ENCODE measurements around the gene SP6.

SP6 gene

DNA sequence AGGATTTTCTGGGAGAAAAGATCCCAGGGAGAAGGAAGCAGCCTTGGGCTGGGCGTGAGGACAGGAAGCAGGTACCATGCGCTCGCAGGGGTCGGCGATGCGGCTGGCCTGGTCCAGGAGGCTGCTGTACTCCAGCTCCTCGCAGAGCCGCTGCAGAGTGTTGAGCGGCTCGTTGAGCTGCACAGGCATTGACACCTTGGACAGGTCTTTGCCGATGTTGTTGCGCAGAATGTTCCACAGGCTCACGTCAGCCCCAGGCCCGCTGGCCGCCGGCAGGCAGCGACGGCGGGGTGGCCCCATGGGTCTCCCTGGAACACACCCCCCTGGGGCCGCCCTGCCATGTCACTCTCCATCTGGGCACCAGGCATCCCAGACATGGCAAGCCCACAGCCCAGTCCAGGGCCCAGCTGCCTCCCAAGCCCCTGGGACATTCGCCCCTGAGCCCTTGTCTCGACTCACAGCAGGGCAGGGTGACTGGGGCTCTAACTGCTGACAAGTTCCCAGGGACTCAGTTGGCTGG, 37.4 kb downstream of the SP6 start:
- no peak for DNase-seq (ENCODE audit: low spot score)
- FAIRE-seq, result no peak

DNA sequence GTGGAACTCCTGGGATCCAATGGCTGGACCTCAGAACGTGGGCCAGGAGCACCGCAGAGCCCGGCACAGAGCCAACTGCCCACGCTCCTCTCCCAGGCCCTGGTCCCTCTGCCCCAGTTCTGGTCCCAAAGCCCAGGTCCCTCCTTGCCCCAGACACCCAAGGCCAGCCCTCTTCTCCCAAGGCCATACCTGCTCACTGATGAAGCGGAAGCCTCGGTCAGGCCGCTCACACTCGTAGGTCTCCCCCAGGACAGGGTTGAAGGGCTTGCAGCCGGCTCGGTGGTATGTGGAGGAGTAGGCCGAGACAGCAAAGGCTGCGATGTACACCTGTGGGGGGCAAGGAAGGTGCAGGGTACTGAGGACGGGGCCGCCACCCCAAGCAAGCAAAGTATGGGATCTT, 37.9 kb downstream of the SP6 start:
- FAIRE-seq, result no peak
- no peak for DNase-seq (ENCODE audit: low spot score)

DNA sequence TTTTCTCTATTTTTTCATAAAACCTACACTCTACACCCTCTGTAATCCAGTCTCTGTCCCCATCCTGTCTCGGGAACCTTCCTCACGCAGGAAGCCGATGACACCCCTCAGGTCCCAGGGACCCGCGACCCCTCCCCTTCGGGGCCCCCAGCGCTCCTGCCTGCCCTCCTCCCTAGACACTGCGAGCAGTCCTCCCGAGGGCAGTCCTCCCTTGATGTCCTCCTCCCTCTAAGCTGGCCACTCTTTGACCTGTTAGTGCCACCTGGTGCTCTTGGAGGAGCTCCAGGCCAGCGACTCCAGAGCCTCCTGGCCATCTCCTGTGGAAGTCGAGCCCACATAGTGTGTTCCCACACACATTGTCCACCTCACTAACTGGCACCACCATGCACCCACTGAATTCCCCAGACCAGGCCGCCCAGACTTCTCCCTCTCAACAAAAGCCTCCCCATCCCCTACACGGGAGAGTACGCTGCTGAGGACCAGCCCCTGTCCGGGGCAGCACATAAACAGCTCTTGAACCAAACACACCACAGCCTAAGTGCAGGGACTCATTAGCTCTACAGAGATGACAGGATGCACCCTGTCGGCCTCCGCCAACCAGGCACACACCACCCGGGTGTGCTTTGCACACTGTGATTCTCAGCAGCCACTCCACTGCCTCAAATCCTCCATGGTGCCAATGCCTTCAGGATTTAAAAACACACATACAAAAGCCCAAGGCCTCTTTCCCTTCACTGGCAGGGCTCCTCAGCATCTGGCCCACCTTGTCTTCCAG, 38.6 kb downstream of the SP6 start:
- FAIRE-seq (no peak), DNase-seq (ENCODE audit: low spot score) (no peak)

DNA sequence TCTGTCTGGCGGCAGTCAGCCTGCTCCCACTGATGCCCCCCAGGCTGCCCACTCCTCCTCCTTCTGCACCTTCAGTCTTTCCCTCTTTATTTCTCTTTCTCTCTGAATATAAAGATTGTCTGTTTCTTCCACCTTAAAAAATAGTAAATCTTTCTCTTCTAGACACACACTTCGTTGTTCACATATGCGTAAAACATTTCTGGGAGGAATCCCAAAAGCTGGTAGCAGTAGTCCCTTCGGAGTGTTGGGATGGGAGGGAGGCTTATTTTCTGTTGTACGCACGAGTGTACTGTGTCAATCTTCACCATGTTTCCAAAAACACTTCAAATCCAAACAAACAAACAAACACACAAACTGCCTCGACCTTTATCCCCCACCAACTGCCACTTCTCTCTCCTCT, 39.3 kb downstream of the SP6 start:
- DNase-seq (ENCODE audit: low spot score), result no peak
- FAIRE-seq, result no peak

DNA sequence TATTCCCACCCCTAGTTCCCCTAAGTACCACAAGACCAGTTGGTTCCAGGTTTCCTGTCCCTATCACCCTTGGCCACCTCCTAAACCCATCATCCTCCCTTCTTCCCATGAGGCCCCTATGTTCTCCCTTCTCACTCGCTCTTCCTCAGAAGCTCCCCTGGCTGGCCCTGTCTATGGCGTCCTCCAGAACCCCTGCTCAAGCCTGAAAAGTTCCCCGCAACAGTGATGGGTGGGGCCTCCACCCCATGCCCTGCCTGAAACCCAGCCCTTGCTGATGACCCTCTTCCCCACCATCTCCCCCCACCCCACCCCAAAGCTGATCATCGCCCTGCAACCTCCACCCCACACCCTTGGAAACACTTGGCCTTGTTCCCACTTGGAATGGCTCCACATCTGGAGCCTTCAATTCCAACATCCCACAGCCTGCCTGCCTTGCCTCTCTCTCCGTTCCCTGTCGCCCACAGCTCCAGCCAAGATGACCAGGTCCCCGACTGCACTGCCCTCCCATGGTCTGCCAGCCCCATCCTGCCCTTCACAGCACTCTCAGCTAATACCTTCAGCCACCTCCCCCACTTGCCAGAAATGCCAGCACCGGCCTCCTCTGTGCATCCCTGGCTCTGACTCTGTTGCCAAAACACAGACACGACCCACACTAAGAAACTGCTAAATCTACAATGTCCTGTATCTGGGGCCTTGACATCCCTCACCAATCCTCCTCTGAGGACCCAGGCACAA, 39.9 kb downstream of the SP6 start:
- DNase-seq (ENCODE audit: low spot score) (no peak), FAIRE-seq (no peak)

DNA sequence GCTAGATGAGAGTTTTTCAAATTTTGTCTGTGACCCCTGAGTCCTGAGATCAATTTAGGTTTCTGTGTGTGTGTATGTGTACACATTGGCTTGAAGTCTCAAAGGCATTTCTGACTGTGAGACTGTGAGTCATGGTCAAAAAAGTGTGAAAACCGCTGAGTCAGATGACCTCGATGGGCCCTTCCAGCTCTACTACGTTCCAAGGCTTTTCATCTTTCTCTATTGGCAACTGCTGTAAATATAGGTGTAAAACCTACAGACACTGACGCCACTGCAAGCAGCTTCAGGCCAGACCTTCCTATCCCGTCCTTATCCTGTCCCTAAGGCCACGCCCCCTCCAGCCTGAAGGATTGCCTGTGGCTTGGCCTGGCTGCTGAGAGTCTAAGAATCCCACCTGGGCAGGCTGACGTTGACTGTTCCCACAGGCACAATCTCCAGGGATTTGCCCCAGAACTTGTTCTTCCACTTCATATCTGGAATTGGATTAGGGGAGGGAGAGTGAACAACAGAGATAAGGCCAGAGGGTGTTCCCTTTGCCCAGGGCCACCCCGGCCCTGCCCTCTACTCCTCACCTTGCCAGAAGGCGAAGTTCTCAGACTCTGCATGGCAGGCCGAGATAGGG, 40.7 kb downstream of the SP6 start:
- peak; percentile 46 for FAIRE-seq

DNA sequence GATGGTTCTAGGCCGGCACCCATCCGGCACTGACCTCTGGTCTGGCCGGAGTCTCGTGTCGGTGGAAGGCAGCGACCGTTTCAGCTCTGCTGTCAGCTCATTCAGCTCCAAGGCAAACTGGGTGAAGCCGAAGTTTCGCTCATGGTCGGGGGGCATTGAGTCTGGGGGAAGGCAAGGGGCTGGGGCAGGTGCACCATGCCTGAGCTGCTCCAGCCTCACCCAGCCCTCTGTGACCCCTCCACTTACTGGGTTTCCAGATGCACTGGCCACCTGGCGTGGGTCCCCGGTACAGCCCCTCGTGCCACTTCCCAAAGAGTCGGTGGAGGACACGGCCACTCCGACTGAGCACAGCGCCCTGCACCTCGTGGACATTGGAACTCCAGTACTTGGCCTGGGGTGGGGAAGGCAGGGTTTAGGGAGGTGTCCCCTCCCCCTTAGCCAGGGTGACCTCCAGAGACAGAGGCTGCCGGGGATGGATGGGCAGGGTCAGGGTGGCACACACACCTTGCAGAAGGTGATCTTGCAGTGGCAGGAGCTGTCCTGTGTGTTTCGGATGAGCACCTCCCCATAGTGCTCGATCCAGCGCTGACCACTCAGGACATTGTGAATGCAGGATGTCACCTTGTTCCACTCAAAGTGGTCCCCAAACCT, 42.0 kb downstream of the SP6 start:
- FAIRE-seq (peak; percentile 27), DNase-seq (ENCODE audit: low spot score) (no peak)

More for the DNA sequence above, 40.7 kb downstream of the SP6 start:
- DNase-seq (ENCODE audit: low spot score), result peak; percentile 88

DNA sequence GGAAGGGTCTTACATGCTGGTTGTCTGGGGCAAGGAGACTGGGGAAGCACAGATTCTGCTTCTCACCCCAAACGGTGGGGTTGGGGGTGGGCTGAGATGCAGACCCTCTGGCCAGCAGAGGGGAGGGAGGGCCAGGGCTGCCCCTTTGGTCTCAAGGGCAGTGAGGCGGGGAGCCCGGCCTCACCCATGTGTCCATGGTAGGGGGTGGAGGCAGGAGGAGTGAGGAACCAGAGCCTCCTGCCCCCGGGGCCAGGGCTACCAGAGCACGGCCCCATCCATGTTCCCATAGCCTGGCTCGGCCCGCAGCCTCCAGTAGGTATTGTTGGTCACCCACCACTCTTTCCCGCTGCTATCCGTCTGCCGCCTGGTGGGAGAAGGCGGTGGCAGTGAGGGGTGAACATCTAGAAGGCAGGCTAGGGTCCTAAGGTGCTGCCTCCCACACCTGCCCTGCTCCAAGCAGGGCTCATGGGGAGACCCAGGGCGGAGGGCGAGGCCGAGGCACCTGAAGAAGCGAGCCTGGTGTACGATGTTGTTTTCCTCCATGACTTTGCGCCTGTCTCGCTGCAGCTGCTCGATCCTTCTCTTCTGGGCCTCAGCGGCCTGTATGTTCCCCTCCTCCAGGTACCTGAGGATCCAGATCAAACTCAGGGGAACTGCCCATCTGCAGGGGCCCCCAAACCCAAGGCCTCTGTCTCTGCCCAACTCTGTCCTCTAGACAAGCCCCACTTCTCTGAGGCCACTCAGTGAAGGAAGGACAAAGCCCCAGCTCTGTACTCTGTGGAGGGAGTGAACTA, 42.7 kb downstream of the SP6 start:
- FAIRE-seq (no peak), DNase-seq (ENCODE audit: low spot score) (no peak)

DNA sequence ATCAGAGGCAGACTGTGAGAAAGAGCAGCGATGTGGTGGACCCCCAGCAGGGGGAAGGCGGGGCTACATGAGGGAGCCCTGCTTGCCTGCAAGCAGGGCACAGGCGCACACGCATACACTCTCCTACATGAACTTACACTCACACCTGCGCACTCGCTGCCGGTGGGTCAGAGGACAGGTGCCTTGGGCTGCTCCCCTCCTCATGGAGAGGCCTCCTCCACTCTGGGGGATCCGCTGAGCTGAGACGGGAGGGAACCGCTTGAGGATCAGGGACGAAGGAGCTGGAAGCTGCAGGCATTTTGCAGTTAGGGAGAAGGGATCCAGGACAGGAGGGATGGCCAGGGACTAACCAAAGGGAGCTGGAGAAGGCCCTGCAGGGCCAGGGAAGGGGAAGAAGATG, 43.5 kb downstream of the SP6 start:
- DNase-seq (ENCODE audit: low spot score) (no peak), FAIRE-seq (no peak)

DNA sequence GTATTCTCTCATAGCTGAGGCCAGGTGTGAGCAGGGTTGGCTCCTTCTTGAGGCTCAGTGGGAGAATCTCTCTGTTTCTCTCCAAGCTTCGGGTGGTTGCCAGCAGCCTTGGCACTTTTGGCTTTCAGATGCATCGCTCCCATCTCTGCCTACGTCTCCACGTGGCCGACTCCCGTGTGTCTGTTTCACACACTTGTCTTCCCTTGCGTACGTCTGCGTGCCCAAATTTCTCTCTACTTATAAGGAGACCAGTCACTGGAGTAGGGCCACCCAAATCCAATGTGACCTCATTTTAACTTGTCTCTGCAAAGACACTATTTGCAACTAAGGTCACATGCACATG, 44.1 kb downstream of the SP6 start:
- no peak for DNase-seq (ENCODE audit: low spot score)
- no peak for FAIRE-seq

DNA sequence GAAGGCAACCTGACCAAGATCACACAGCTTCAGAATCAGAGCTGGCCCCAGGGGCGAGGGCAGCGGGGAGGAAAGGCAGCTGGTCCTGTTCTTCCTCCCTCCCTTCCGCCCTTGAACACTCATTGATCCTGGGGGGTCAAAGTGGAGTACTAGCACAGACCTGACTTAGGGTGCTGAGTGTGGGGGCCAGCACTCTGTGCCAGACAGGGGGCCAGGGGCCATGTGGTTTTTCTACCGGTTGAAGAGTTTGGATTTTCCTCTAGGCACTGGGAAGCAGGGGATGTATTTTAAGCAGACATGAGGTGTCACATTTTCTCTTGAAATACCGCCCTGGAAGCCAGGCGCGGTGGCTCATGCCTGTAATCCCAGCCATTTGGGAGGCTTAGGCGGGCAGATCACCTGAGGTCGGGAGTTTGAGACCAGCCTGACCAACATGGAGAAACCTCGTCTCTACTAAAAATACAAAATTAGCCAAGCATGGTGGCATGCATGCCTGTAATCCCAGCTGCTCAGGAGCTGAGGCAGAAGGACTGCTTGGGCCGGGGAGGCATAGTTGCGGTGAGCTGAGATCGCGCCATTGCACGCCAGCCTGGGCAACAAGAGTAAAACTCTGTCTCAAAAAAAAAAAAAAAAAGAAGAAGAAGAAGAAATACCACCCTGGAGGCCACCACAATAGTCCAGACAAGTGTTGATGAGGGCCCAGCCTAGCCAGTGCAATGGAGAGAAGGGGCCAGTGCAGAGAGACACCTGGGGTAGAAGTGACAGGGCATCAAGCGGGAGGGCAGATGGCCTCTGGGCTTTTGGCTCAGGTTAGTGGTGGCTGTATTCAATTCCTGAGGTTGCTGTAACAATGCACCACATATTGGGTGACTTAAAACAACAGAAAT, 44.7 kb downstream of the SP6 start:
- no peak for FAIRE-seq
- no peak for DNase-seq (ENCODE audit: low spot score)

DNA sequence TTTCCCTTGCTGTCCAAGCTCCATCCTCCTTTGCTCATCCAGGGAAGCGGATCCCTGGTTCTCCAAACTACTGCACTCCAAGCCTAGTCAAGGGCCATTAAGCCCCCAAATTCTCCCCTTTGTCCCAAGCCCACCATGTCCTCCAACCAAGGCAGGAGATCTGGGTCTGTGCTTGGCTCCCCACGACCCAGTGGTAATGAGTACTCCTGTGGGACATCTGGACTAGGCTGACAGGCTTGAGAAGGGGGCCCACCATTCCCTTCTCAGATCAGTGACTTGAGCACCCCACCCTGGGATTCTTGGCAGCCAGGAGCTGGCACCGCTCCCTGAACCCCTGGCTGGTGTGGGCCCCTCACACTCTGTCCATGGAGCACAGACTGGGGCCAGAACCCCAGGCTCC, 46.5 kb downstream of the SP6 start:
- FAIRE-seq (no peak), DNase-seq (ENCODE audit: low spot score) (no peak)

DNA sequence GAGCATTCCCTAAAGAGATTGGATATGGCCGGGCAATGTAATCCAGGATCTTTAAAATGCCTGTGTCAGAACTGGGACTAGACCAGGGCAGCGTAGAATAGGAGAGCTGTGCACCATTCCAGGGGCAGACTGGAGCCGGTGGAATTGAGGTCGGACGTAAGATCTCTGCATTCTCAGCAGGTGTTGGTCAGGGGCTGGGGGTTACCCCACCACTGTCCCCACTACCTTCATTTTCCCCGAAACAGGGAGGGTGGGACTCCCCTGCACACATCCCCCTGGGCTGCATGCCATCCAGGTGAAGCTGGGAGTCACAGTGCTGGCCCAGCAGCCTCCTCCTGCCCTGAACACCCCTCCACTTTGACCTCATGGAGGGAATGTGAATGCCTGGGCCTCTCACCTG, 47.2 kb downstream of the SP6 start:
- no peak for DNase-seq (ENCODE audit: low spot score)
- no peak for FAIRE-seq

DNA sequence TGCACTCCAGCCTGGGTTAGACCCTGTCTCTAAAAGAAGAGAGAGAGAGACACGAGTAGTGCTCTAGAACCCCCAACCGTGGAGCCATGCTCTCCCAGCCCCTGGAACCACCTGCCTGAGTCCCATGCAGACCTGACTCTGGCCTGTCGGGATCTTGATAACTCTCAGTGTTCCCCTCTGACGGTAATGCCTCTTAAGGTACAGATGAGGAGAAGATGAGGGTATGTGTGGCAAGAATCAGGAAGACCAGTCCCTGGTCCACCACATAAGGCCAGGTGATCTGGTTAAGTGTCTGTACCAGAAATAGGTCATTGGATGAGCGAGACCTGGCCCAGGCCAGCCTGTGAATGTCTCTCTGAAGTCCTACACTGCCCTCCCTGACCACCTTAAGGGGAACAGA, 47.8 kb downstream of the SP6 start:
- DNase-seq (ENCODE audit: low spot score) (no peak), FAIRE-seq (no peak)

DNA sequence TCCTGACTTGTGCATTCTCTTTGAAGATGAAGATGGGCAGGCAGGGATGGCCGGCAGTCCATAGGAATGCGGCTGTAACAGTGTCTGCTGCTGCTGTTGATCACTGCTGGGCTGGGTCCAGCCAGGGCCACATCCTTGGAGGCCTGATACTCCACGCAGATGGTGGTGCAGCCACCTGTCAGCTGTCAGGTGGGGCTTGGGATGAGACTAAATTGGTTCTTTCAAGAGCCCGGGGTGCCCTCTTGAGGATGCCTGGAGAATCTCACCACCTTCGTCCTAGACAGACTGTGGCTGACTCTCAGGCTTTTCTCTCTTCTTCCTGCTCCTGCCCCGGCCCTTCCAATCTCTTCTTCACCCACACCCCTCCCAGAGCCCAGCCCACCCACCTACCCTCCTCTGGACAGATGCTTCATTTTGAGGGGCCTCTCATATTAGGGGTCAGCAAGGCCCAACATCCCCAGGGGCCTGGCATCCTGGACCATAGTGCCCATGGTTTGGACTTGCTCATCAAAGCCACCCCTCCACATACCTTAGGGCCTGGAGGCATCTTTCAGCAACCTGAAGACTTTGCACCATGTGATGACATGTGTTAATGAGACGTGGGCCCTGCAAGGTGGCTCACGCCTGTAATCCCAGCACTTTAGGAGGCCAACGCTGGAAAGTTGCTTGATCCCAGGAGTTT, 48.5 kb downstream of the SP6 start:
- FAIRE-seq, result no peak
- peak; percentile 75 for DNase-seq (ENCODE audit: low spot score)

DNA sequence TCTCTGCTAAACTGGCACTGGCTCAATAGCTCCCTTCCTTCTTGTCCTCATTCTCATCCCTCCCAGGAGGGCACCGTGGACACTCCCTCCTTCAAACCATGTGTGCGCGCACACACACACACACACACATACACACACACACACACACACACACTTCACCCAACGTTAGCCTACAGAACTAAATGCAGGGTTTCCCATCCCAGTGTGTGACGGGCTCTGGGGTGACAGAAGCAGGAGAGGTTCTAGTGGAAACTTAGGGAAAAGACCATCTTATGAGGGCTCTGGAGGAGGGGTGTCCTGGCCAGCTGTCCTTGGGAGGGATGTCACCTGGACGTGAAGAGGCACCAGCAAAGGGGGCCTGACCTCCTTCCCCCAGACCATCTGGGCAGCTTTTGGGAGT, 49.1 kb downstream of the SP6 start:
- no peak for FAIRE-seq
- no peak for DNase-seq (ENCODE audit: low spot score)

DNA sequence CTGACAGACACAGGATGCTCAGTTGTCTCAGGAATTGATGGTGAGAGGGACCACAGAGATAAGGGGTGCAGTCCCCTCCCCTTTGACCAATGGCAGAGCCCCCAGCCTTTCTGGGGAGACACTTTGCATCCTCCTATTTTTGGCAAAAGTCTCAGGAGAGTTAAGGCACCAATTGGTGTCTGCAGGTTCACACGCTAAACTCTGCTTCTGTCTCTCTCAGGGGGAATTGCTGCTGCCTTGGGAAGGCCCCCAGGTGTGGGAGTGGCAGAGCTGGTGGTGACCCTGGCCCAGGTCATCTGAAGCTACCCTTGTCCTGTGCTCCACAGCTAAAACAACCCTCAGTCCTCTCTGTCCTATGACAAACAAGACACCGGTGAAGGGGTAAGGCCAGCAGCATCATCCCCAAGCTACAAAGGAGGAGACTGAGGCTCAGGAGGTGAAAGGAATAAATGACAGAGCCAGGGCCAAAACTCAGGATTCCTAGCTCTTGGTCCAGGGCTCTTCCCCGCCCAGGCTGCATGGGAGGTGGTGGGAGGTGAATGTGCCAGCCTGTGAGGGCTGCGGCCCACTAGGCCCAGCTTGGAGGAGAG, 49.7 kb downstream of the SP6 start:
- DNase-seq (ENCODE audit: low spot score), result no peak
- no peak for FAIRE-seq

DNA sequence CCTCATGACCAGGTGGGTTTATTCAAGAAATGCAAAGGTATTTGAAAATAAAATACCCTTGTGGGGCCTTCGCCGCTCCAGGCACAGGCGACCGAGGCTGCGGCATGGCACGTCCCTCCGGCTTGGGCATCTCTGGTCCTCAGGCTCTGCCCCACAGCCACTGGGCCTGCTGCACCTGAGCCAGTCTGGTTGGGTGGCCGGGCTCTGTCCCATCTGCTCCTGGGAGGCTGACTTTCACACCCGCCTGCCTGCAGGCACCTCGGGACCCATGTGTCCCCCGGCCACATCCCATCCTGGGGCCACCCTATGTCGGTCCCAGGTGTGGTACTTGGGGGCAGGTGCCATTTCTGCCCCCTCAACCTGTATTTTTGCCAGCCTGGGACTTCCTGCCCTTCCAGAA, 50.3 kb downstream of the SP6 start:
- FAIRE-seq (no peak), DNase-seq (ENCODE audit: low spot score) (no peak)

DNA sequence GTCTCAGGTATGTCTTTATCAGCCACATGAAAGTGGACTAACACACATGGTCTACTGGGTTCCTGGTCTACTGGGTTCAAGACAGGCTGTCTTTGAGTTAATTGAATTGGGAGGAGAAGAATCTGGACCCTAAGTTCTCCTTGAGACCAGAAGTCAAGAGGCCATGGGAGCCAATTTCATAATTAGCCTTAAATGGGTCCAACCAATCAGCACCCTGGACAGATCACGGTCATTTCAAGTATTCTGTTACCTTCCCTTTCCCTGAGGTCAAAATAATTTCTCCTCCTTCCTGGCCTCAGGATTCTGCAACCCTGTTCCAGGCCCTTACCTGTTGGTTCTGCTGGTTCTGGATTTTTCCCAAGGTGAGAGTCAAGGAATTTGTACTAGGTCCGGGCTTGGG, 53.2 kb downstream of the SP6 start:
- FAIRE-seq (no peak), DNase-seq (ENCODE audit: low spot score) (no peak)
